ENCODE results near the gene MAGOHB.

The MAGOHB gene

GRCh38 chr12:10558789-10559188 is 54.6 kb downstream of the MAGOHB start:
- Histone ChIP-seq H4K20me1 (ENCODE audit: insufficient read depth, low read length) (no peaks in the 10 kb centered on the region), H2AFZ (ENCODE audit: low read length) (no peak overlapping the region), H3K4me1 (ENCODE audit: insufficient read depth, low read length, severe bottlenecking) (peaks cover 92% of the 10 kb centered on the region), H3K9ac (ENCODE audit: low read length) (peak overlapping the region; percentile 83), H3K9me2 (ENCODE audit: low read depth, low read length) (no peaks in the 10 kb centered on the region), H3K4me3 (ENCODE audit: low read depth, low read length, poor library complexity, severe bottlenecking) (peak overlapping the region; percentile 53), H3K27me3 (ENCODE audit: insufficient read depth, low read length) (no peaks in the 10 kb centered on the region), H3K4me2 (ENCODE audit: low read length) (peak overlapping the region; percentile 83; the same call in 1 of the 2 replicates), H3K79me2 (ENCODE audit: insufficient read depth, low read length) (no peaks in the 10 kb centered on the region), H3K27ac (ENCODE audit: low read depth, low read length, poor library complexity, severe bottlenecking) (peak overlapping the region; percentile 99), H3F3A (ENCODE audit: insufficient read depth, low read length) (peaks cover 9% of the 10 kb centered on the region; the same call in 1 of the 2 replicates), H3K36me3 (ENCODE audit: insufficient read depth, low read length) (no peaks in the 10 kb centered on the region), H3K9me3 (ENCODE audit: low read length) (no peaks in the 10 kb centered on the region)
- TF ChIP-seq CTCF (IDR thresholded peaks at IDR 0.05; ENCODE audit: low read length) (peak; percentile 22; the same call in 1 of the 2 replicates), EZH2 (IDR thresholded peaks at IDR 0.05; ENCODE audit: borderline replicate concordance, low read length) (no peak)

GRCh38 chr12:10558301-10558700 is 55.1 kb downstream of the MAGOHB start:
- Histone ChIP-seq H3K4me2 (ENCODE audit: low read length) (peak overlapping the region; percentile 83), H4K20me1 (ENCODE audit: insufficient read depth, low read length) (no peaks in the 10 kb centered on the region), H3K36me3 (ENCODE audit: insufficient read depth, low read length) (no peaks in the 10 kb centered on the region), H3K4me1 (ENCODE audit: insufficient read depth, low read length, severe bottlenecking) (peaks cover 96% of the 10 kb centered on the region), H3F3A (ENCODE audit: insufficient read depth, low read length) (peaks cover 10% of the 10 kb centered on the region; the same call in 1 of the 2 replicates), H3K27ac (ENCODE audit: low read depth, low read length, poor library complexity, severe bottlenecking) (peak overlapping the region; percentile 99), H3K27me3 (ENCODE audit: insufficient read depth, low read length) (no peaks in the 10 kb centered on the region), H3K4me3 (ENCODE audit: low read depth, low read length, poor library complexity, severe bottlenecking) (peak overlapping the region; percentile 53), H3K9me2 (ENCODE audit: low read depth, low read length) (no peaks in the 10 kb centered on the region), H3K9ac (ENCODE audit: low read length) (peak overlapping the region; percentile 83), H3K79me2 (ENCODE audit: insufficient read depth, low read length) (no peaks in the 10 kb centered on the region), H3K9me3 (ENCODE audit: low read length) (peaks cover 4% of the 10 kb centered on the region; the same call in 1 of the 2 replicates), H2AFZ (ENCODE audit: low read length) (no peak overlapping the region)
- no peak for TF ChIP-seq CTCF (IDR thresholded peaks at IDR 0.05; ENCODE audit: low read length)
- no peak for TF ChIP-seq EZH2 (IDR thresholded peaks at IDR 0.05; ENCODE audit: borderline replicate concordance, low read length)

DNA sequence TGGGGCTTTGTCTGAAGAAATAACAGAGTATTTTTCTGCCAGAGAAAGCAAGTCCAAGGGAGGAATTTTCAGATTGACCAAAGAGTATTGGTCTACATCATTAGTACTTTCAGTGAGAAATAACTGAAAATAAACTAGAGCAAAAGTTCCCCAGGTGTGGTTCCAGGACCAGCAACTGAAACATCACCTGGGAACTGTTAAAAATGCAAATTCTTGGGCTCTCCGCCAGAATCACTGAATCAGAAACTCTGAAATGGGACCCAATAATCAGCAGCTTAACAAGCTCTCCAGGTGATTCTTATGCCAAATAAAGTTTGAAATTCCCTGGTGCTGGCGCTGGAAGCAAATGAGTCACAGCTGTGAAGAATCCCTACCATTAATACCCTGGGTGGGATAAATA is 55.6 kb downstream of the MAGOHB start:
- peak overlapping the region; percentile 83 for H3K9ac ChIP-seq (ENCODE audit: low read length)
- peak overlapping the region; percentile 99 for H3K27ac ChIP-seq (ENCODE audit: low read depth, low read length, poor library complexity, severe bottlenecking)

More for the DNA sequence above, 55.6 kb downstream of the MAGOHB start:
- H3K4me2 ChIP-seq (ENCODE audit: low read length): peak overlapping the region; percentile 83
- H3K4me3 ChIP-seq (ENCODE audit: low read depth, low read length, poor library complexity, severe bottlenecking): peak overlapping the region; percentile 53
- no peak overlapping the region for H2AFZ ChIP-seq (ENCODE audit: low read length)
- no peaks in the 10 kb centered on the region for H3K27me3 ChIP-seq (ENCODE audit: insufficient read depth, low read length)
- no peaks in the 10 kb centered on the region for H4K20me1 ChIP-seq (ENCODE audit: insufficient read depth, low read length)
- H3K4me1 ChIP-seq (ENCODE audit: insufficient read depth, low read length, severe bottlenecking): peaks cover 95% of the 10 kb centered on the region
- peaks cover 10% of the 10 kb centered on the region; the same call in 1 of the 2 replicates for H3F3A ChIP-seq (ENCODE audit: insufficient read depth, low read length)
- no peaks in the 10 kb centered on the region for H3K9me2 ChIP-seq (ENCODE audit: low read depth, low read length)
- no peaks in the 10 kb centered on the region for H3K79me2 ChIP-seq (ENCODE audit: insufficient read depth, low read length)
- TF ChIP-seq CTCF (IDR thresholded peaks at IDR 0.05; ENCODE audit: low read length) (no peak), EZH2 (IDR thresholded peaks at IDR 0.05; ENCODE audit: borderline replicate concordance, low read length) (no peak)
- peaks cover 2% of the 10 kb centered on the region; the same call in 1 of the 2 replicates for H3K36me3 ChIP-seq (ENCODE audit: insufficient read depth, low read length)
- H3K9me3 ChIP-seq (ENCODE audit: low read length): peaks cover 6% of the 10 kb centered on the region
